Tibial artery (tissue), 4 donors: ENCODE measurements around the gene SORCS2.

Experiments used
- DNase-seq, 2 donors: peaks; one replicate each; pipeline ENCODE4 v3.0.0-alpha.2; 2019
- H3K27ac ChIP-seq, 2 donors: fragments of 200-600 bp; sonication (generic) in 1 of 2; 1 replicate in 1 of 2; 2 replicates in 1 of 2; pipeline ENCODE4 v1.5.1; 2018 to 2019; ENCODE audit warnings: mild to moderate bottlenecking in 1 of 2
- H3K27me3 ChIP-seq, 2 donors: fragments of 200-600 bp; sonication (generic) in 1 of 2; one replicate each; pipeline versions ENCODE4 v1.5.1 to v1.6.0; 2016 to 2019
- H3K36me3 ChIP-seq, 3 donors: fragments of 200-600 bp; sonication (generic) in 2 of 3; one replicate each; pipeline ENCODE4 v1.5.1; 2016 to 2019; ENCODE audit warnings: mild to moderate bottlenecking in 2 of 3
- H3K4me1 ChIP-seq, 4 donors: fragments of 200-600 bp; sonication (generic) in 2 of 4; 1 replicate in 3 of 4; 2 replicates in 1 of 4; pipeline ENCODE4 v1.5.1; 2016 to 2019
- H3K4me3 ChIP-seq, 2 donors: fragments of 200-600 bp; sonication (generic) in 1 of 2; 1 replicate in 1 of 2; 2 replicates in 1 of 2; pipeline ENCODE4 v1.5.1; 2018 to 2019; ENCODE audit warnings: mild to moderate bottlenecking in 2 of 2
- H3K9me3 ChIP-seq, 3 donors: fragments of 200-600 bp; sonication (generic) in 1 of 3; one replicate each; pipeline ENCODE4 v1.5.1; 2016 to 2019
- intact Hi-C: fragments of 100-400 bp; cut with DNase I; formaldehyde crosslinking; loops from one replicate; pipeline ENCODE4 v1.15.0; 2023; ENCODE audit warnings: low total_unique reads
- TF ChIP-seq, protein P1 (sequence below), 2 experiments: fragments of 200-600 bp in 1 of 2; fragments of 450-650 bp in 1 of 2; IDR thresholded peaks; one replicate each; pipeline ENCODE4 v1.5.1; 2017 to 2019; ENCODE audit warnings: antibody characterized with exemption in 2 of 2, mild to moderate bottlenecking in 1 of 2, moderate library complexity in 1 of 2

The SORCS2 gene

DNA sequence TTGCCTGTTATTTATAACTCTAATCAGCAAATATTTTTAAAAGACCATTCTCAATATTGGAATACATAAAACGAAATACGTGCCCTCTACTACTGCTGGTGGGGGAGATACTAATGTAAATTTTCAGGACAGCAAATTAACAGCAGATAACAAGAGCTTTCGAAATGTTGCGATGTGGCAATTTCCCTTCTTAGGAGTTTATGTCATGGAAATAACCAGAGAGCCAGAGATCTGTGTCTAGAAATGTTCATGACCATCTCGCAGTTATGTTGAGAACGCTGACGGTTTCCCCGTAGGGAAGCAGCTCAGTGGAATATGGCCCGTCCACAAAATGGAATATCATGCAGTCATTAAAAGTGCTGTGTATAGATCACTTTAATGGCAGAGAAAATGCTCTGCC is 480.8 kb downstream of the SORCS2 start:
- H3K4me3 ChIP-seq: no peak overlapping the region
- intact Hi-C loops: no loop called here
- no peaks in the 10 kb centered on the region for H3K36me3 ChIP-seq
- peaks cover 0 to 35% of the 10 kb centered on the region in 2 donors for H3K27me3 ChIP-seq
- TF ChIP-seq, protein P1, sequence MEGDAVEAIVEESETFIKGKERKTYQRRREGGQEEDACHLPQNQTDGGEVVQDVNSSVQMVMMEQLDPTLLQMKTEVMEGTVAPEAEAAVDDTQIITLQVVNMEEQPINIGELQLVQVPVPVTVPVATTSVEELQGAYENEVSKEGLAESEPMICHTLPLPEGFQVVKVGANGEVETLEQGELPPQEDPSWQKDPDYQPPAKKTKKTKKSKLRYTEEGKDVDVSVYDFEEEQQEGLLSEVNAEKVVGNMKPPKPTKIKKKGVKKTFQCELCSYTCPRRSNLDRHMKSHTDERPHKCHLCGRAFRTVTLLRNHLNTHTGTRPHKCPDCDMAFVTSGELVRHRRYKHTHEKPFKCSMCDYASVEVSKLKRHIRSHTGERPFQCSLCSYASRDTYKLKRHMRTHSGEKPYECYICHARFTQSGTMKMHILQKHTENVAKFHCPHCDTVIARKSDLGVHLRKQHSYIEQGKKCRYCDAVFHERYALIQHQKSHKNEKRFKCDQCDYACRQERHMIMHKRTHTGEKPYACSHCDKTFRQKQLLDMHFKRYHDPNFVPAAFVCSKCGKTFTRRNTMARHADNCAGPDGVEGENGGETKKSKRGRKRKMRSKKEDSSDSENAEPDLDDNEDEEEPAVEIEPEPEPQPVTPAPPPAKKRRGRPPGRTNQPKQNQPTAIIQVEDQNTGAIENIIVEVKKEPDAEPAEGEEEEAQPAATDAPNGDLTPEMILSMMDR (IDR thresholded peaks at IDR 0.05): no peak
- DNase-seq: no peak
- H3K27ac ChIP-seq: no peak overlapping the region
- no peaks in the 10 kb centered on the region for H3K4me1 ChIP-seq
- H3K9me3 ChIP-seq: no peaks in the 10 kb centered on the region

DNA sequence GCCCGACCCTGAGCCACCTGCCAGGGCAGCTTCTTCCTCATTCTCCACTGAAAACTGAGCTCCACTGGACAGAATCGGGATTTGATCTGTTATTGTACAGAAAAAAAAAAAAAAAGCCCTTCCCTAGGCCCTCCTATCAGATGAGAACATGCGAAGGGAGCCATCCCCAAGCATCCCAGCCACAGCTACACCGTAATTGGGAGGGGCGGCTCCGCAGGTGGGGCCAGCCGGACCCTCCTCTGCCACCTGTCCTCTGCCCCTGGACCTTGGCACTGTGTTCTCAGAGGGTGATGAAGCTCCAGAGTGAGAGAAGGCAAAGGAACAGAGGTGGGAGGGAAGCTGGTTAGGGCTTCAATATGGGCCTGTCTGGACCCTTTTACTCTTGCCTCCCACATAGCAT is 482.4 kb downstream of the SORCS2 start:
- no peaks in the 10 kb centered on the region for H3K9me3 ChIP-seq
- TF ChIP-seq, protein P1 (IDR thresholded peaks at IDR 0.05): no peak
- H3K4me1 ChIP-seq: no peaks in the 10 kb centered on the region
- H3K4me3 ChIP-seq: no peak overlapping the region
- no peak overlapping the region for H3K27ac ChIP-seq
- no peaks in the 10 kb centered on the region for H3K36me3 ChIP-seq
- intact Hi-C loops: no loop called here
- no peak for DNase-seq
- peaks cover 0 to 29% of the 10 kb centered on the region in 2 donors for H3K27me3 ChIP-seq

DNA sequence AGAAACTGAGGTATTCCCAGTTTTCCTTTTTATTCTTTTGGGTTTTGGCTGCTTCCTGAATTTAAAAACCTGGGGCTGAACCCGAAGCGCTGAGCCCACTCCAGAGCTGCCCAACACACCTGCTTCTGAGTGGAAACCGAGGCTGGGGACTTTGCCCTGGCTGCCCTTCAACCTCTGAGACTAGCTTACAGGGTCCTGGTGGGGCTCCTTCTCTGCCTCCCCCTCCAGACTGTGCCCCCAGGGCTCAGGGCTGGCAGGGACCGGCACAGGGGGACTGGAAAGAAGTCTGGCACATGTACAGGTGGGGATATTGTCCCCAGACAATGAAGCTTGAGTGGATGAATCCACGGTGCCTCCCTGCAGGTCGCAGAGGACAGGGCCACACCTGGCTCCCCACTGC is 482.8 kb downstream of the SORCS2 start:
- no peak for DNase-seq

DNA sequence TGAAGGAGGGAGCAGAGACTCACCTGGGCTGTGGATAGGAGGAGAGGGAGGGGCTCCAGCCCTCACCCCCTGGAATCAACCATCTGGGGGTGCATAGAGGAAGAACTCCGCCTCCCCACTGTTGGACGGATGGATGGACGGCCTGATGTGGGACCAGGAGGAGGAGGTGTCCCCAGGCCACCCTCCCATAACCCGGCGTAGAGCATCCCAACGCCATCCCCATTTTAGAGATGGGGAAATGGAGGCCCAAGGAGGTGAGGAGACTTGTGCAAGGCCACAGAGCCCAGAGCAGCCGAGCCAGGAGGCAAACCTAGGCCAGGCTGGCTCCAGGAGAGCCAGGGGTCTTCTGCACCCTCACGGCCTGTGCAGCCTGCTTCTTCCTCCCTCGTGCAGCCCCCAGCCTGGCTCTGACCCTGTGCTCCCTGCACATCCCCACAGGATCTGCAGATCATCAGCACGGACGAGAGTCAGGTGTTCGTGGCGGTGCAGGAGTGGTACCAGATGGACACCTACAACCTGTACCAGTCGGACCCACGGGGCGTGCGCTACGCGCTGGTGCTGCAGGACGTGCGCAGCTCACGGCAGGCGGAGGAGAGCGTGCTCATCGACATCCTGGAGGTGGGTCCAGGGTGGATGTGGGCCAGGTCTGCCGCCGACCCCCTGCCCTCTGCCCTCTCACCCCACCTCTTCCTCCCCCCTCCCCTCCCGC is 483.4 kb downstream of the SORCS2 start:
- TF ChIP-seq, protein P1 (IDR thresholded peaks at IDR 0.05): no peak
- intact Hi-C loops: no loop called here

More for the DNA sequence above, 482.8 kb downstream of the SORCS2 start:
- TF ChIP-seq, protein P1 (IDR thresholded peaks at IDR 0.05): no peak
- Histone ChIP-seq H3K27me3 (peaks cover 0 to 29% of the 10 kb centered on the region in 2 donors), H3K4me3 (no peak overlapping the region), H3K9me3 (no peaks in the 10 kb centered on the region), H3K36me3 (no peaks in the 10 kb centered on the region), H3K4me1 (no peaks in the 10 kb centered on the region), H3K27ac (no peak overlapping the region)
- intact Hi-C loops: no loop called here

DNA sequence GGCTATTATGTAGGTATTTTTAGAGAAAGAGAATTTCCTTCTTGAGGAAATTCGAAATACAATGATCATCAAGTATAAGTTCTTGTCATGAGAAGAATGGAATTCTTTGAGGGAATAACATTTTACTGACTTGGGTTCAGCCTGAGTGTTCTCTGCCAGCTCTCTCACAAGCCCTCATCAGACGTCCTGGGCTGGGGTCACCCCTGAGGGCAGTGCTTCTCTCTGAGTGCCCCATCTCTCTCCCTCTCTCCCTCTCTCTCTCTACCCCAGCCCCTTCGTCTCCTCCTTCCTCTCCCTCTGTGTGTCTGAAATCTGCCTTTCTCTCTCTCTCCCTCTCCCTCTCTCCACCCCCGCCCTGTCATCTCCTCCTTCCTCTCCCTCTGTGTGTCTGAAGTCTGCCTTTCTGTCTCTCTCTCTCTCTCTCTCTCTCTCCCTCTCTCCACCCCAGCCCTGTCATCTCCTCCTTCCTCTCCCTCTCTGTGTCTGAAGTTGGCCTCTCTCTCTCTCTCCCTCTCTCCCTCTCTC is 484.1 kb downstream of the SORCS2 start:
- H3K27me3 ChIP-seq: peaks cover 0 to 33% of the 10 kb centered on the region in 2 donors
- H3K4me1 ChIP-seq: no peaks in the 10 kb centered on the region
- H3K9me3 ChIP-seq: peaks cover 0 to 3% (median 0%) of the 10 kb centered on the region in 3 donors
- H3K27ac ChIP-seq: no peak overlapping the region
- no peak for DNase-seq
- intact Hi-C loops: no loop called here
- TF ChIP-seq, protein P1 (IDR thresholded peaks at IDR 0.05): no peak
- H3K36me3 ChIP-seq: no peaks in the 10 kb centered on the region
- no peak overlapping the region for H3K4me3 ChIP-seq

More for the DNA sequence above, 483.4 kb downstream of the SORCS2 start:
- DNase-seq: no peak
- Histone ChIP-seq H3K27ac (no peak overlapping the region), H3K4me1 (no peaks in the 10 kb centered on the region), H3K9me3 (no peaks in the 10 kb centered on the region), H3K4me3 (no peak overlapping the region), H3K36me3 (no peaks in the 10 kb centered on the region), H3K27me3 (peaks cover 0 to 33% of the 10 kb centered on the region in 2 donors)
